ENCODE measurements around the gene LRRN2. TPM values are rescaled to one million over a fixed set of nuclear protein-coding genes. Genes with fewer than 3 reads are reported as not detected.

The LRRN2 gene
- total and polyA plus RNA-seq, 2 donors (not counting 3 experiments of a cell fraction or from before 2014, with no cell fraction given): not detected

- intact Hi-C loops (cut with micrococcal nuclease): no loop called here
- H3K27me3 ChIP-seq (ENCODE audit: control insufficient read depth in 2 of 2, insufficient read depth in 2 of 2, low read length in 2 of 2): peaks cover 2 to 5% of the 10 kb centered on the region in 2 experiments
- no peaks in the 10 kb centered on the region for H4K20me1 ChIP-seq (replicated peaks; ENCODE audit: control insufficient read depth, extremely low read depth, insufficient read depth, low read length)
- no peak overlapping the region for H3K9ac ChIP-seq (replicated peaks; ENCODE audit: extremely low read depth, insufficient read depth, low read length)
- ChIA-PET CTCF (interaction anchor here (0.7 to 1.5 kb wide), 2 partner anchors 39 to 167 kb away, joined by 3 to 4 read pairs; no protein-coding TSS in a partner anchor), POLR2A (no interaction called here)
- DNase-seq (ENCODE audit: low read depth, low spot score) (no peak), FAIRE-seq (no peak)
- no TSS peak for BruUV-seq (replicated peaks)
- no peaks in the 10 kb centered on the region for H3K36me3 ChIP-seq (ENCODE audit: control insufficient read depth in 2 of 2, extremely low read depth in 1 of 2, insufficient read depth in 2 of 2, low read length in 2 of 2)
- H3K4me2 ChIP-seq (ENCODE audit: insufficient read depth, low read length): no peak overlapping the region
- dilution Hi-C loops (cut with MboI; ENCODE audit: extremely low pct_ligation_motif_present, low sequenced_read_pairs): no loop called here
- no peak overlapping the region for H3K4me3 ChIP-seq (replicated peaks in 1 of 3; ENCODE audit: insufficient read depth in 1 of 3, low read depth in 1 of 3, low read length in 3 of 3)
- H3K9me3 ChIP-seq (replicated peaks; ENCODE audit: control insufficient read depth, insufficient read depth, low read length): no peaks in the 10 kb centered on the region
- TF ChIP-seq JUN (IDR thresholded peaks at IDR 0.05; ENCODE audit: borderline replicate concordance, insufficient read depth, insufficient read length, low read depth) (no peak), EZH2 (IDR thresholded peaks at IDR 0.05; ENCODE audit: borderline replicate concordance, low read depth, low read length, severe bottlenecking) (no peak), CTCF (IDR thresholded peaks at IDR 0.05; ENCODE audit: extremely low read depth in 1 of 2, insufficient read depth in 1 of 2, low read depth in 1 of 2, low read length in 2 of 2) (no peak), POLR2AphosphoS5 (IDR thresholded peaks at IDR 0.05; ENCODE audit: insufficient read depth, low read depth, low read length) (no peak), GATA2 (IDR thresholded peaks at IDR 0.05; ENCODE audit: insufficient read depth, insufficient read length, low read depth, low read length) (no peak), POLR2A (IDR thresholded peaks at IDR 0.05; ENCODE audit: low read depth, low read length) (no peak), FOS (IDR thresholded peaks at IDR 0.05; ENCODE audit: borderline replicate concordance, insufficient read depth, low read length) (no peak), MYC (IDR thresholded peaks at IDR 0.05; ENCODE audit: low read depth, low read length) (no peak)
- TF ChIP-seq, protein P1, sequence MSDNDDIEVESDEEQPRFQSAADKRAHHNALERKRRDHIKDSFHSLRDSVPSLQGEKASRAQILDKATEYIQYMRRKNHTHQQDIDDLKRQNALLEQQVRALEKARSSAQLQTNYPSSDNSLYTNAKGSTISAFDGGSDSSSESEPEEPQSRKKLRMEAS (IDR thresholded peaks at IDR 0.05; ENCODE audit: insufficient read depth, insufficient read length): no peak
- H3K79me2 ChIP-seq (ENCODE audit: control insufficient read depth, insufficient read depth, low read length): no peaks in the 10 kb centered on the region
- H3K9me1 ChIP-seq (replicated peaks; ENCODE audit: control insufficient read depth, extremely low read depth, insufficient read depth, low read length): no peaks in the 10 kb centered on the region
- H3K27ac ChIP-seq (ENCODE audit: insufficient read depth, low read depth, low read length): no peak overlapping the region
- H2AFZ ChIP-seq (ENCODE audit: low read depth, low read length): no peak overlapping the region
- H3K4me1 ChIP-seq (ENCODE audit: control insufficient read depth, extremely low read depth, insufficient read depth, low read length): no peaks in the 10 kb centered on the region
These were observed 45.0 kb downstream of the LRRN2 start for GRCh38 chr1:204640578-204640977.
